HepG2 (cell line): ENCODE data around the gene PSMB11. TPM values are rescaled to one million over a fixed set of nuclear protein-coding genes. Genes with fewer than 3 reads are reported as not detected.

Experiments
- BHLHE40 ChIP-seq: IDR thresholded peaks from 2 replicates; pipeline ENCODE4 v1.6.1; 2011; ENCODE audit warnings: low read length, improper control_type of control experiment
- JUNB ChIP-seq: sonication (generic); formaldehyde crosslinking; IDR thresholded peaks from 2 replicates; pipeline ENCODE4 v1.8.0; 2022; ENCODE audit warnings: missing genetic modification reagents, mild to moderate bottlenecking, borderline replicate concordance
- NAIF1 ChIP-seq: sonication (generic); formaldehyde crosslinking; IDR thresholded peaks from 2 replicates; pipeline ENCODE4 v1.5.0; 2020; ENCODE audit warnings: mild to moderate bottlenecking, missing genetic modification reagents, borderline replicate concordance
- POGZ ChIP-seq: sonication (generic); formaldehyde crosslinking; IDR thresholded peaks from 2 replicates; pipeline ENCODE4 v1.4.0; 2020; ENCODE audit warnings: mild to moderate bottlenecking, missing genetic modification reagents
- POLR2AphosphoS2 ChIP-seq: IDR thresholded peaks from 2 replicates; pipeline ENCODE4 v1.6.1; 2011; ENCODE audit warnings: low read depth, low read length, improper control_type of control experiment
- TBX2 ChIP-seq: sonication (generic); formaldehyde crosslinking; IDR thresholded peaks from 2 replicates; pipeline ENCODE4 v1.5.0; 2020; ENCODE audit warnings: missing genetic modification reagents, mild to moderate bottlenecking, borderline replicate concordance
- U2AF2 ChIP-seq: fragments of 200-400 bp; formaldehyde crosslinking; IDR thresholded peaks from 2 replicates; pipeline ENCODE4 v1.6.1; 2017; ENCODE audit warnings: low read depth, mild to moderate bottlenecking, low read length
- XBP1 ChIP-seq: sonication (generic); formaldehyde crosslinking; IDR thresholded peaks from 2 replicates; pipeline ENCODE4 v1.5.0; 2020; ENCODE audit warnings: missing genetic modification reagents
- ZBTB1 ChIP-seq: sonication (generic); formaldehyde crosslinking; IDR thresholded peaks from 2 replicates; pipeline ENCODE4 v1.4.0; 2020; ENCODE audit warnings: missing genetic modification reagents, borderline replicate concordance
- ZNF354B ChIP-seq: sonication (generic); formaldehyde crosslinking; IDR thresholded peaks from 2 replicates; pipeline ENCODE4 v1.8.0; 2022; ENCODE audit warnings: mild to moderate bottlenecking, missing genetic modification reagents
- ZNF407 ChIP-seq: sonication (generic); formaldehyde crosslinking; IDR thresholded peaks from one replicate; pipeline ENCODE4 v1.5.1; 2020; ENCODE audit warnings: mild to moderate bottlenecking, missing genetic modification reagents; ENCODE audit errors: not compliant biosample characterization
- ZNF441 ChIP-seq: sonication (generic); formaldehyde crosslinking; IDR thresholded peaks from 2 replicates; pipeline ENCODE4 v1.7.0; 2021; ENCODE audit warnings: missing genetic modification reagents, borderline replicate concordance
- ZNF597 ChIP-seq: sonication (generic); formaldehyde crosslinking; IDR thresholded peaks from 2 replicates; pipeline ENCODE4 v1.5.0; 2020; ENCODE audit warnings: missing genetic modification reagents
- polyA plus RNA-seq, 8 experiments: library from polyadenylated mRNA; depleted of rRNA in 3 of 8; stranded (reverse) in 7 of 8; unstranded in 1 of 8; fragments of >200 nt; fragmentation: Illumina TruSeq in 4 of 8; extraction: Trizol in 4 of 8; gene quantifications; 2 replicates each; pipeline versions ENCODE4 v1.2.1 to v1.2.3, GENCODE V29; 2011 to 2016; ENCODE audit warnings: low read depth in 4 of 8, missing spikeins in 1 of 8, mixed read lengths in 1 of 8; ENCODE audit not compliant: insufficient read depth in 1 of 8
- total RNA-seq, 5 experiments: library from RNA; depleted of rRNA; stranded (reverse); fragments of >200 nt; fragmentation: Illumina TruSeq; extraction: Trizol; gene quantifications; 2 replicates each; pipeline ENCODE4 v1.2.3, GENCODE V29; 2016; ENCODE audit warnings: low read depth in 1 of 5
- TF ChIP-seq, protein P1 (sequence below): sonication (generic); formaldehyde crosslinking; IDR thresholded peaks from 2 replicates; pipeline ENCODE4 v1.5.0; 2020; ENCODE audit warnings: missing genetic modification reagents, mild to moderate bottlenecking, borderline replicate concordance
- TF ChIP-seq, protein P2 (sequence below): sonication (generic); formaldehyde crosslinking; IDR thresholded peaks from 2 replicates; pipeline ENCODE4 v1.5.0; 2020; ENCODE audit warnings: missing genetic modification reagents, mild to moderate bottlenecking, borderline replicate concordance
- TF ChIP-seq, protein P3 (sequence below): sonication (generic); formaldehyde crosslinking; IDR thresholded peaks from 2 replicates; pipeline ENCODE4 v1.5.1; 2020; ENCODE audit warnings: missing genetic modification reagents, mild to moderate bottlenecking, borderline replicate concordance

The PSMB11 gene
- total and polyA plus RNA-seq, 2 of the 13 experiments (the other 11 are each of a cell fraction or from before 2014, with no cell fraction given): not detected

DNA sequence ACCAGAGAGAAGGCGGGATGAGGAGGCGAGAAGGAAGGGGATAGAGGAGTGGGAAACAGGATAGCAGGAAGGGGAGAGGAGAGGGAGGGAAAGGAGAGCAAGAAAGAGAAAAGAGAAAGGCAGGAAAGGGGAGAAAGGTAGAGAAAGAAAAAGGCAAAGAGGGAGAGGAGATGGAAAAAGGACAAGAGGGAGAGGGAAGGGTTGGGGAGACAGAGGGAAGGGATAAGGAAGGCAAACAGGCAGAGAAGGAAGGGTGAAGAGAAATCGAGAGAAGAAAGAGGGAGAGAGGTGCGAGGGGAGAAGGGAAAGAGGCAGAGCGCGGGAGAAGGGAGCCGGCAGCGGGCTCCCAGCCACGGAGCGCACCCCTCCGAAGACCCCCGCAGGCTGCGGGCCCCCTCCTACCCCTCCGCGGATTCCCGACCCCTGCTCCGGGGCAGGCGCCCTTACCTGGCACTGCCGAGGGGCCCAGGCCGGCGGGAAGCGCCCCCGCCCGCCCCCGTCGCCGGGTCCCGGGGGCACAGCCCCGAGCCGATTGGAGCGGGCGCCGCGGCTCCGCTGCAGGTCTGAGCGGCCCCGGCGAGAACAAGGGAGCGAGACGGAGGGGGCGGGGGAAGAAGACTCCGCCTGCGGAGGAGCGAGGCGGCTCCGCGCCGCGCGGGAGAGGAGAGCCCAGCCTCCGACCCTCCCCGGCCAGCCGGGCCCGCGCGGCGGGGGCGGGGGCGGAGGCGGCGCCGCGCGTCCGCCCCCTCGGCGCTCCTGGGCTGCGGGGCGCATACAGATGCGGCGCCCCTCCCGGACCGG, 15.1 kb downstream of the PSMB11 start, which contains the start of gene CDH24 (continued):
- TF ChIP-seq ZNF407 (CRISPR knock-in tag) (no peak), POGZ (CRISPR knock-in tag) (no peak), JUNB (CRISPR knock-in tag) (peak; percentile 66), NAIF1 (CRISPR knock-in tag) (no peak), U2AF2 (no peak), ZNF597 (CRISPR knock-in tag) (no peak), BHLHE40 (no peak), ZNF441 (CRISPR knock-in tag) (no peak; the same call in 1 of the 2 replicates), TBX2 (CRISPR knock-in tag) (0 out of 2 replicates have a peak, but pooled peaks have one; percentile 12), POLR2AphosphoS2 (no peak), XBP1 (no peak), ZNF354B (CRISPR knock-in tag) (no peak), ZBTB1 (CRISPR knock-in tag) (no peak)
- TF ChIP-seq, protein P1, sequence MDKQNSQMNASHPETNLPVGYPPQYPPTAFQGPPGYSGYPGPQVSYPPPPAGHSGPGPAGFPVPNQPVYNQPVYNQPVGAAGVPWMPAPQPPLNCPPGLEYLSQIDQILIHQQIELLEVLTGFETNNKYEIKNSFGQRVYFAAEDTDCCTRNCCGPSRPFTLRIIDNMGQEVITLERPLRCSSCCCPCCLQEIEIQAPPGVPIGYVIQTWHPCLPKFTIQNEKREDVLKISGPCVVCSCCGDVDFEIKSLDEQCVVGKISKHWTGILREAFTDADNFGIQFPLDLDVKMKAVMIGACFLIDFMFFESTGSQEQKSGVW: no peak
- TF ChIP-seq, protein P2, sequence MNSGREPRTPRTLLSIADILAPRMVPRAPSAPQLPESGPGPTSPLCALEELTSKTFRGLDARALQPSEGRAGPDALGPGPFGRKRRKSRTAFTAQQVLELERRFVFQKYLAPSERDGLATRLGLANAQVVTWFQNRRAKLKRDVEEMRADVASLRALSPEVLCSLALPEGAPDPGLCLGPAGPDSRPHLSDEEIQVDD (CRISPR knock-in tag): no peak
- TF ChIP-seq, protein P3, sequence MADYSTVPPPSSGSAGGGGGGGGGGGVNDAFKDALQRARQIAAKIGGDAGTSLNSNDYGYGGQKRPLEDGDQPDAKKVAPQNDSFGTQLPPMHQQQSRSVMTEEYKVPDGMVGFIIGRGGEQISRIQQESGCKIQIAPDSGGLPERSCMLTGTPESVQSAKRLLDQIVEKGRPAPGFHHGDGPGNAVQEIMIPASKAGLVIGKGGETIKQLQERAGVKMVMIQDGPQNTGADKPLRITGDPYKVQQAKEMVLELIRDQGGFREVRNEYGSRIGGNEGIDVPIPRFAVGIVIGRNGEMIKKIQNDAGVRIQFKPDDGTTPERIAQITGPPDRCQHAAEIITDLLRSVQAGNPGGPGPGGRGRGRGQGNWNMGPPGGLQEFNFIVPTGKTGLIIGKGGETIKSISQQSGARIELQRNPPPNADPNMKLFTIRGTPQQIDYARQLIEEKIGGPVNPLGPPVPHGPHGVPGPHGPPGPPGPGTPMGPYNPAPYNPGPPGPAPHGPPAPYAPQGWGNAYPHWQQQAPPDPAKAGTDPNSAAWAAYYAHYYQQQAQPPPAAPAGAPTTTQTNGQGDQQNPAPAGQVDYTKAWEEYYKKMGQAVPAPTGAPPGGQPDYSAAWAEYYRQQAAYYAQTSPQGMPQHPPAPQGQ (CRISPR knock-in tag): no peak
